ENCODE results near the gene SGMS1.

Gene SGMS1

DNA sequence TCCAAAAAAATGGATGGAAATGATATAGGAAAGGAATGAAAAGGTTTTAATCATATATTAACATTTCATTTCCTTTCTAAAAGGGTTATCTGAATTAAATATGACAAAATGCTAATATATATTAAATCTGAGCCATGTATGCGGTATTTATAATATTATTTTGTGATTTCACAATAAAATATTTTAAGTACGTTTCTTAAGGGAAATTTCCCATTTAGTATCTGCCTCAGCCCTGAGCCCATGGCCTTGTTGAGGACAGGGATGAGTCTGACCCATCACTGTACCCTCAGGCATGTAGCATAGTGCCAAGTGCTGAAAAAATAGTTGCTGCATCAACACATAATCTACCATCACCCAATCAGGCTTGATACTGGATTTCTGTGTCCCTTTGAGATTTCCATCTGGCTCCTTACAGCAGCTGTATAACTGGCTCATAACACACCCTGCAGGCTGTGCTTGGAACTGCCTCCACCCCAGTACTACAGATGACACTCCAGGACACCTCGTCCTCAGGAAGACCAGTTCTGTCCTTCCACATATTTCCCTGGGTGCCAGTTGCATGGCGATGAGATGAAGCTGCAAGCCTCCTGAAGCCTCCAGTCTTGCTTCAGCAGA is 313.1 kb downstream of the SGMS1 start:
- TF ChIP-seq, protein P1, sequence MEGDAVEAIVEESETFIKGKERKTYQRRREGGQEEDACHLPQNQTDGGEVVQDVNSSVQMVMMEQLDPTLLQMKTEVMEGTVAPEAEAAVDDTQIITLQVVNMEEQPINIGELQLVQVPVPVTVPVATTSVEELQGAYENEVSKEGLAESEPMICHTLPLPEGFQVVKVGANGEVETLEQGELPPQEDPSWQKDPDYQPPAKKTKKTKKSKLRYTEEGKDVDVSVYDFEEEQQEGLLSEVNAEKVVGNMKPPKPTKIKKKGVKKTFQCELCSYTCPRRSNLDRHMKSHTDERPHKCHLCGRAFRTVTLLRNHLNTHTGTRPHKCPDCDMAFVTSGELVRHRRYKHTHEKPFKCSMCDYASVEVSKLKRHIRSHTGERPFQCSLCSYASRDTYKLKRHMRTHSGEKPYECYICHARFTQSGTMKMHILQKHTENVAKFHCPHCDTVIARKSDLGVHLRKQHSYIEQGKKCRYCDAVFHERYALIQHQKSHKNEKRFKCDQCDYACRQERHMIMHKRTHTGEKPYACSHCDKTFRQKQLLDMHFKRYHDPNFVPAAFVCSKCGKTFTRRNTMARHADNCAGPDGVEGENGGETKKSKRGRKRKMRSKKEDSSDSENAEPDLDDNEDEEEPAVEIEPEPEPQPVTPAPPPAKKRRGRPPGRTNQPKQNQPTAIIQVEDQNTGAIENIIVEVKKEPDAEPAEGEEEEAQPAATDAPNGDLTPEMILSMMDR (conservative IDR thresholded peaks at IDR 0.05; ENCODE audit: low read length), result peak; percentile 32
- DNase-seq (ENCODE audit: low read depth), result no peak
- H3K4me3 ChIP-seq (ENCODE audit: low read length), result no peak overlapping the region

DNA sequence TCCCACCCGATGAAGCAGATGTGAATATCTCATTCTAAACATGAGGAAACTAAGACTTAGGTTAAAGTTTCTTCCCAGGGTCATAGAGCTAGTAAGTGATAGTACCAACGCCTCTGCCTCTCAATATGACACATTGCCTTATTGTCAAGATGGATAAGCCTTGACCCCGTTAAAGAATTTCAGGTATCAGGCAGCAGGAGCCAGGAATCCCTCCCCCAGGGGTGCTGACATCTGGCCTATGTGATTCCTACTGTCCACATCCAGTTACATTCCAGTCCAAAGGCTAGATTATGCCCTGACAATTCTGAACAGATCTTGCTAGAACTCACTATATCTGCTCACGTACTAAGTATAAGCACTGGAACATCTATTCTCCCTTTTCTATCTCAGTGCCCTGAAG is 314.4 kb downstream of the SGMS1 start:
- no peak for DNase-seq (ENCODE audit: low read depth)
- TF ChIP-seq, protein P1 (conservative IDR thresholded peaks at IDR 0.05; ENCODE audit: low read length), result no peak
- H3K4me3 ChIP-seq (ENCODE audit: low read length), result no peak overlapping the region

DNA sequence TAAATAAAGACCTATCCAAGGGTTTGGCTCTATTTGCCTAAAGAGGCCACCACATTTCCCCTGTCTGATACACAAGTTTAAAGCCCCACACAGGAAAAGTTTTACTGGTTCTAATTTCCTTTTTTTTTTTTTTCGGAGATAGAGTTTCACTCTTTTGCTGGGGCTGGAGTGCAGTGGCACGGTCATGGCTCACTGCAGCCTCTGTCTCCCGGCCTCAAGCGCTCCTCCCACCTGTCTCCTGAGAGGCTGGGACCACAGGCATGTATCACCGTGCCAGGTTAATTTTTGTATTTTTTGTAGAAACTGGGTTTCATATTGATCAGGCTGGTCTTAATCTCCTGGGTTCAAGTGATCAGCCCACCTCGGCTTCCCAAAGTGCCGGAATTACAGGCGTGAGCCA is 319.1 kb downstream of the SGMS1 start:
- TF ChIP-seq, protein P1 (conservative IDR thresholded peaks at IDR 0.05; ENCODE audit: low read length), result no peak
- H3K4me3 ChIP-seq (ENCODE audit: low read length), result no peak overlapping the region
- no peak for DNase-seq (ENCODE audit: low read depth)

DNA sequence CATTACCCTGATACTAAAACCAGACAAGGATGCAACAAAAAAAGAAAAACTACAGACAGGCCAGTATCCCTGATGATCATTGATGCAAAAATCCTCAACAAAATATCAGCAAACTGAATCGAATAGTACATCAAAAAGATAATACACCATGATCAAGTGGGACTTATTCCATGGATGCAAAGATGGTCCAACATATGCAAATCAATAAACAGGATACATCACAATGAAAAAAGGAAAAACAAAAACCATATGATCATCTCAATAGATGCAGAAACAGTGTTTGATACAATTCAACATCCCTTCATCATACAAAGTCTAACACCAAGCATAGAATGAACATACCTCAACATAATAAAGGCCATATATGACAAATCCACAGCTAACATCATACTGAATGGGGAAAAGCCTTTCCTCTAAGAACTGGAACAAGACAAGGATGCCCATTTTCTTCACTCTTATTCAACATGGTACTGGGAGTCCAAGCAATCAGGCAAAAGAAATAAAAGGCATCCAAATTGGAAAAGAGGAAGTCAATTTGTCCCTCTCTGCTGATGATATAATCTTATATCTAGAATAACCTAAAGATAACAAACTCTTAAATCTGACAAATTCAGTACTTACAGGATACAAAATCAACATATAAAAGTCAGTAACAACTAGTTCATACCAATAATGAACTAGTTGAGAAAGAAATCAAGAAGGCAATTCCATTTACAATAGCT is 323.6 kb downstream of the SGMS1 start:
- TF ChIP-seq, protein P1 (conservative IDR thresholded peaks at IDR 0.05; ENCODE audit: low read length), result no peak
- no peak overlapping the region for H3K4me3 ChIP-seq (ENCODE audit: low read length)
- no peak for DNase-seq (ENCODE audit: low read depth)

DNA sequence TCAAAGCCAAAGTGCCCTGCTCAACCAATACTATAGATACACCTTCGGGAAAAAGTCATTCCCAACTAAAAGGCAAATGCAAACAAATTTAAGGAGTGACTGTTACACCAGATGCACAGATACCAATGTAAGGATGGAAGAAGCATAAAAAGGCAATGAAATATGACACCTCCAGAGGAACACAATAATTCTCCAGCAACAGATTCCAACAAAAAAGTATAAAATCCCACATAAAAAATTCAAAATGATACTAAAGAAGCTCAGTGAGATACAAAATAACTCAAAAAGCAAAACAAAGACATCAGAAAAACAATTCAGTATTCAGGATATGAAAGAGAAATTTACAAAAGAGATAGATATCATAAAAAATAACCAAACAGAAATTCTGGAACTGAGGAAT is 328.4 kb downstream of the SGMS1 start:
- no peak for DNase-seq (ENCODE audit: low read depth)
- H3K4me3 ChIP-seq (ENCODE audit: low read length), result no peak overlapping the region
- TF ChIP-seq, protein P1 (conservative IDR thresholded peaks at IDR 0.05; ENCODE audit: low read length), result no peak

DNA sequence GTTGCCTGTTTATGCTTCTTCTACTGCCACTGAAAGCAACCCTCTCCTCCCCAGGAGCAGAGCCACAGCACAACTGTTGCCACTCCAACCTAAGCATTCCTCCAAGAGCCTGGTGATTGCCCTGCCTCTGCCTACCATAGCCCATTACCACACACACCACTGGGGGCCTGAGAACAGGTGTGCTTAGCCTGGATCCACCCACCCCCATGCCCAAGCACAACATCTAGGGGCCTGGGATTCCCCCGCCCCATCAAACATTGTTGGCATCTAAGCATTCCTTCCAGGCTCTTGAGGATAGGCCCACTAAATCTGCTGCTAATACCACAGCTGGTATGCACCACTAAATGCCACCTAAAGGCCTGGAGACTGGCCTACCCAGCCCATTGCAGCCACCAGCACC is 329.2 kb downstream of the SGMS1 start:
- TF ChIP-seq, protein P1 (conservative IDR thresholded peaks at IDR 0.05; ENCODE audit: low read length), result no peak
- no peak overlapping the region for H3K4me3 ChIP-seq (ENCODE audit: low read length)
- no peak for DNase-seq (ENCODE audit: low read depth)
